Measurements from ENCODE around the gene IFIT3.
"Not testable (repeated sequence)": the region's sequence is repeated elsewhere in the genome, so short reads cannot be mapped to it uniquely, and the experiment has no call there.

IFIT3 gene

DNA sequence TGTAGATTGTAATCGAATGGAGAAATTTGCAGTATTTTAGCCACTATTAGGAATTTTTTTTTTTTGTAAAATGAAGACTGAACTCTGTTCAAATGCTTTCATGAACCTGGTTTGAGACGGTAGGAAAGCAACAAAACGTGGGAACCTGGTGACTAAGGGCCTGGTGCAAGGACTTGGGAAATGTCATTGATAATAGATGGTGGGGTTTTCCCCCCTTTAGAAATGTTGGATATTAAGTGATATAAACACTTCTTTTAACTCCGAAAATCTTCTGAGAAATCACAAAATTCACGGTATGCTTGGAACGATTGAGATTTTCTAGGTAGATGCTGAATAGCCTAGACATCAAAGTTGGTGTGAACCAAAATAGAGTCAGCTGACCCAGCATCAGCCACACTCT lies 19.5 kb upstream of the IFIT3 start:
- H3K4me3 ChIP-seq (ENCODE audit: low read depth, low read length) = no peak overlapping the region
- DNase-seq (ENCODE audit: low read depth) = no peak
- TF ChIP-seq, protein P1, sequence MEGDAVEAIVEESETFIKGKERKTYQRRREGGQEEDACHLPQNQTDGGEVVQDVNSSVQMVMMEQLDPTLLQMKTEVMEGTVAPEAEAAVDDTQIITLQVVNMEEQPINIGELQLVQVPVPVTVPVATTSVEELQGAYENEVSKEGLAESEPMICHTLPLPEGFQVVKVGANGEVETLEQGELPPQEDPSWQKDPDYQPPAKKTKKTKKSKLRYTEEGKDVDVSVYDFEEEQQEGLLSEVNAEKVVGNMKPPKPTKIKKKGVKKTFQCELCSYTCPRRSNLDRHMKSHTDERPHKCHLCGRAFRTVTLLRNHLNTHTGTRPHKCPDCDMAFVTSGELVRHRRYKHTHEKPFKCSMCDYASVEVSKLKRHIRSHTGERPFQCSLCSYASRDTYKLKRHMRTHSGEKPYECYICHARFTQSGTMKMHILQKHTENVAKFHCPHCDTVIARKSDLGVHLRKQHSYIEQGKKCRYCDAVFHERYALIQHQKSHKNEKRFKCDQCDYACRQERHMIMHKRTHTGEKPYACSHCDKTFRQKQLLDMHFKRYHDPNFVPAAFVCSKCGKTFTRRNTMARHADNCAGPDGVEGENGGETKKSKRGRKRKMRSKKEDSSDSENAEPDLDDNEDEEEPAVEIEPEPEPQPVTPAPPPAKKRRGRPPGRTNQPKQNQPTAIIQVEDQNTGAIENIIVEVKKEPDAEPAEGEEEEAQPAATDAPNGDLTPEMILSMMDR (IDR thresholded peaks at IDR 0.05; ENCODE audit: insufficient read depth, low read depth, low read length, missing control alignments) = no peak

DNA sequence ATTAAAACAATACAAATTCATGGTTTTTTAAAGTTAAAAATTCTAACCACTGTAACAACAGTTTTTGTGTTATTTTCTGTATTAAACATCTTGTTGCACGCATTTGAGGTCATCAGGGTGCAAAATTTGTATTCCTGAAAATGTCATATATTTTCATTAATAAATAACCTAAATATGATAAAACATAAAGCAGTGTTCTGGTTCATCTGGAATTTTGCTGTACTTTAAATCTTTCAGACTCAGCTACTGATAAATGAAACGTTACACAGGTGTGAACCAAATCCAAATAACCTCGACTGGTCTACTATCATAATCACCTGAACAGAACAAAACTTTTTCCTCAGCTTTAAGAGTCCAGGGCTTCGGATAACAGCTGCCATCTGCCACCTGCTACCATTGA lies 19.1 kb upstream of the IFIT3 start:
- DNase-seq (ENCODE audit: low read depth) = no peak
- no peak overlapping the region for H3K4me3 ChIP-seq (ENCODE audit: low read depth, low read length)
- TF ChIP-seq, protein P1 (IDR thresholded peaks at IDR 0.05; ENCODE audit: insufficient read depth, low read depth, low read length, missing control alignments) = no peak

GRCh38 chr10:89309156-89310055 lies 18.4 kb upstream of the IFIT3 start:
- no peak overlapping the region for H3K4me3 ChIP-seq (ENCODE audit: low read depth, low read length)
- TF ChIP-seq, protein P1 (IDR thresholded peaks at IDR 0.05; ENCODE audit: insufficient read depth, low read depth, low read length, missing control alignments) = no peak
- DNase-seq (ENCODE audit: low read depth) = no peak

DNA sequence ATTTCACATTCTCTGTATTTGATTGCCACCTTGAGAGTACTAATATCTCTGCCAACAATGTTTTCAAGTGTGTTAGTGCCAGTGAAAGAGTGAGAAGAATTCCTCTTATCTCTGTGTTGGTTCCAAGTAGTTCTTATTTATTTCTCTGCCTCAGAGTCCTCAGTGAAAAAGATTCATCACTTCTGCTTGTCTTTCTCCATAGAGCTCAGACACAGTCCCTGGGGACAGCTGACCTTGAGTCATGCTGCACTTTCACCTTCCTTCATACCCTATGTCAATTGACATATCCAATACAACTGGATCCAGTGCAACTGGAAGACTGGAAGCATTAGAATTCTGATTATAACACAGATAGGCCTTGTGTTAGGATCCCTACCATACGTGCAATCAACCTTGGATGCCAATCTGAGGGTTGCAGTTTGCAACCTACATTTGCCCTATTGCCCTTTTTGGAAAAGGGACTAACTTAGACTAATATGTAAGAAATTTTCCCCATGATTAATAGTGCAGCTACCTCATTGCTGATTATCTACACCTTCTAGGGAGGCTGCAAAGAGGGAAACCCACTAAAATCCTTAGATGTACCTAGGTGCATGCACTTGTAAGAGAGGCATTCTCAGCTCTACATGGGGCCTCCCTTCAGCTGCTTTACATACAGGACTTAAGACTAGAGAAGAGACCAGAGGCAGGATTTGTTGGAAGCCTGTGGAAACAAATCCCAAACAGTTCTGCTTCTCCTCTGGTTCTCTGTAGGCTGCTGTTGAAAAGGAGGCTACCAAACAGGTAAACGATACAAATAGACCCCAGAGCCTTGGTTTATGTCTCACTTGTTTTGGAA lies 17.5 kb upstream of the IFIT3 start:
- TF ChIP-seq, protein P1 (IDR thresholded peaks at IDR 0.05; ENCODE audit: insufficient read depth, low read depth, low read length, missing control alignments) = no peak
- DNase-seq (ENCODE audit: low read depth) = no peak
- H3K4me3 ChIP-seq (ENCODE audit: low read depth, low read length) = no peak overlapping the region

- no peak overlapping the region for H3K4me3 ChIP-seq (ENCODE audit: low read depth, low read length)
- DNase-seq (ENCODE audit: low read depth) = no peak
- TF ChIP-seq, protein P1 (IDR thresholded peaks at IDR 0.05; ENCODE audit: insufficient read depth, low read depth, low read length, missing control alignments) = no peak
These were observed 14.8 kb upstream of the IFIT3 start for GRCh38 chr10:89312973-89313372.

- no peak overlapping the region for H3K4me3 ChIP-seq (ENCODE audit: low read depth, low read length)
- TF ChIP-seq, protein P1 (IDR thresholded peaks at IDR 0.05; ENCODE audit: insufficient read depth, low read depth, low read length, missing control alignments) = no peak
- no peak for DNase-seq (ENCODE audit: low read depth)
These were observed 13.1 kb upstream of the IFIT3 start for GRCh38 chr10:89314676-89315075.

- DNase-seq (ENCODE audit: low read depth); H3K4me3 ChIP-seq (ENCODE audit: low read depth, low read length): not testable (repeated sequence)
These were observed 9.8 kb upstream of the IFIT3 start for GRCh38 chr10:89318047-89318446.

GRCh38 chr10:89325081-89325480 lies 2.7 kb upstream of the IFIT3 start:
- DNase-seq (ENCODE audit: low read depth) = not testable (repeated sequence)

GRCh38 chr10:89325856-89326255 lies 1.9 kb upstream of the IFIT3 start:
- not testable (repeated sequence) for DNase-seq (ENCODE audit: low read depth); H3K4me3 ChIP-seq (ENCODE audit: low read depth, low read length)

More at GRCh38 chr10:89325081-89325480, 2.7 kb upstream of the IFIT3 start:
- H3K4me3 ChIP-seq (ENCODE audit: low read depth, low read length) = not testable (repeated sequence)
